Left ventricle myocardium superior (tissue), 1 donor: ENCODE results near the gene DNAH11. TPM values are rescaled to one million over a fixed set of nuclear protein-coding genes. Genes with fewer than 3 reads are reported as not detected.
"Not testable (repeated sequence)": the region's sequence is repeated elsewhere in the genome, so short reads cannot be mapped to it uniquely, and the experiment has no call there.

ENCODE experiments used
- ATAC-seq: fragments of 200-7000 bp; cut with Tn5 transposase; one replicate; pipeline ENCODE4 v1.9.1; 2020; ENCODE audit warnings: mild to moderate bottlenecking, moderate library complexity
- DNase-seq: peaks from one replicate; pipeline ENCODE4 v3.0.0-alpha.2; 2020
- intact Hi-C: fragments of 100-400 bp; cut with micrococcal nuclease; formaldehyde crosslinking; loops from one replicate; pipeline ENCODE4 v1.11.0; 2022
- total RNA-seq: library from RNA; stranded (reverse); fragmentation: NEBNext Ultra II Directional; extraction: Animal tissue kit (Norgen Biotek cat#: 25700); gene quantifications from one replicate; pipeline ENCODE4 v1.2.1, GENCODE V29; 2021
- donor health status: DM: no; HTN: yes; CAD: no; lungs with severe emphysema.

DNAH11 gene
- total RNA-seq, 1 donor from 2014 or later: 0.12 TPM

DNA sequence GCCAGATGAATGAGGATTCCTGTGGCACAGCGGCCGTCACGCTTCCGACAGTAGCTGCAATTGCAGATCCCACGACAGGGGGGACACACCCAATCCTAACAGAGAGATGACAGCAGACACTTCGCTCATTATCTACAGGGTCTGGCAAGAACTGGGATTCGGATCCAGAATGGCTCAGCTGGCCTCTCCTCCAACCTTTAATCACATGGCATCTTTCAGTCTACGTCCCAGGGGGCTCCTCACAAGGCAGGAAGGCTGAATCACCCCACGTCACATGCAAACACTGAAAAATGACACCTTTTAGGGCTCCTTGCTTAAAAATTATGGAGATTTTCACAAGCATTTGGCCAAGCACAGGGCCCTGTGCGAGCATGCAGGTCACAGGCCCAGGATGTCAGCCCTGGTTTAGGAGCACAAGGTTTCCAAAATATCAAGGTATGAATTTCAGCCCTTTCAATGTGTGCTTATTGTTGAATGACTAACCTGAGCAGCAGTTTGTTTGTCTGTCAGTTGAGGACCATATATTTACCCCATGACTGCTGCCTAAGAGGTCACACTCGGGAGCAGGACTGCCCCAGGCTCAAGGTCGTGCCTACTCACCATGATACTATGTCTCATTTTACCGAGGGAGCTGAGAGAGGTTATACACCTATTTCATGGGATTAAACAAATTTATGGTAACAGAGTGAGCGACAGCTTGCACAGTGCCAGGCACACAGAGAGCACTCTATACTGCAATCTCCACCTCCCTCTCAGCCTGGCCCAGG, 360.4 kb downstream of the DNAH11 start:
- DNase-seq (no peak), ATAC-seq (peak; percentile 49)
- intact Hi-C loops: no loop called here

DNA sequence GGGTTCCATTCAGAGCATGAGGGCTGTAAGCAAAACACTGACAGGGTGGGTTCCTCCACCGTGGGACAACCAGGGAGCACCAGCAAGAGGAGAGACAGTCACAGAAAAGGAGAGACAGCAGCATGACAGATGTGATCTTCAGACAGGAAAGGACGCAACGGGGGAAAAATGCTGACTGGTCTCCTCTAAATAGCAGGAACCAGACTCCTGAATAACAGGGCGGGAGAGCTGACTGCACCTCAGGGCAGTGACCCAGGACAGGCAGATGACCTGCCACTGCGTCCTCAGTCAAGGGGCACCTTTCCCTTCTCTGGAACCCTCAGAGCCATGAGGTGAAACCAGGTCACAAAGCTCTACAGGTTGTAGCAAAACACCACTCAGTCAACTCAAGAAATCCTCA, 365.9 kb downstream of the DNAH11 start:
- intact Hi-C loops: no loop called here
- ATAC-seq: peak; percentile 18
- DNase-seq: no peak

DNA sequence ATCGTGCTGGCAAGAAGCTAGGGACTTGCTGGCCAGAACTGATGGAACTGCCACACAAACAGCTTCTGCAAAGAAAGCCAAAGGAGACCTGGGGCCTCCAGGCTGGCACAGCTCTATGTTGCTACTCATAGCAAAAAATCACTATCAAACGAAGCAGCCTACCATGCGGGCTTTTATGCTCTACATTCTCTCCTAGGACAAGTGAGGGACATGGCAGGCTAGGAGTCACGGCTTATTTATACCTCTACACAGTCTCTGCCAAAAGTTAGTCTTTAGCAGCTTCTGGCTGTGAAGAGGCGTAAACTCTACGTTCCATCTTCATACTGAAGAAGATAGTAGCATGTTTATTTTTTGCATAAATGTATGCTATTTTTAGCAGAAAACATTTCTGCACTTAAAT, 367.4 kb downstream of the DNAH11 start:
- intact Hi-C loops: no loop called here

DNA sequence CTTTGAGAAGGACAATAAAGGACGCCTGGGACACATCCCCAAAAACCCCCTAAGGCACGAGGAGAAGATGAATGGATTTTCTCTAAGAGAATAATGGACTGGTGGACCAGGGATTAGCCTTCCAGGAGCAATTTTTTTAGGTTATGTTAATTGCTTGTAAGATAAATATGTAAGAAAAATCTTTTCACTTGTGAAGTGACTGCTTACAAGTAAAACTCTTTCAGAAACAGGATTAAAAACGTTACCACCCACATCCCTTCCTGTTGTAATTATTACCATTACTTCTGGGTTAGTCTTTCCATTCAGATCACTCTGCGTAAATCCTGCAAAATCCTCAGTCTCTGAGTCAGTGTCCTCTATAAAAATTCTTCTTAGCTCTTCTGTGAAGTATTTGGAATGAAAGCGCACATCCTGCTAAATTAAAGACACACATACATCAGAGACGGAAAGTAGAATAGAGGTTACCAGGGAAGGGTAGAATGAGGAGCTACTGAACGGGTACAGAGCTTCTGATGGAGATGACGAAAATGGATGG, 368.6 kb downstream of the DNAH11 start:
- ATAC-seq: no peak
- intact Hi-C loops: no loop called here
- DNase-seq: no peak

More for the DNA sequence above, 367.4 kb downstream of the DNAH11 start:
- ATAC-seq (peak; percentile 86), DNase-seq (peak; percentile 35)

DNA sequence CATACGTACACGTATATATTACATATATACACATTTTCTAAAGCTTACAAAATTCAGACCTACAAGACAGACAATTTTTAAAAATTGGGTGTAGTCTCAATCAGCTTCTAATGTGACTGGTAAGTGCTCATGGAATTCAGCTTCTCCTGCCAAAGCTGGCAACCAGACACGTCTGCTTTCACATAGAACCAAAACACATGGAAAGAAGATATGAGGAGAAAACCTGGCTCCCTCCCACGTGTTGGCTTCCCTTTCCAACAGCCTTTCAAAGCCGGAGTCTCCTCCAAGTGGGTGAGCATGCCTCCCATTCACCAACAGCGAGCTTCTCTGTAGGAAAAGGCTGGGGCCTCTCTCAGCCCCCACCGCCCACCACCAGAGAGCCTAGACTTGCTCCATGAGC, 369.5 kb downstream of the DNAH11 start:
- peak; percentile 72 for DNase-seq
- intact Hi-C loops: no loop called here
- ATAC-seq: peak; percentile 79

DNA sequence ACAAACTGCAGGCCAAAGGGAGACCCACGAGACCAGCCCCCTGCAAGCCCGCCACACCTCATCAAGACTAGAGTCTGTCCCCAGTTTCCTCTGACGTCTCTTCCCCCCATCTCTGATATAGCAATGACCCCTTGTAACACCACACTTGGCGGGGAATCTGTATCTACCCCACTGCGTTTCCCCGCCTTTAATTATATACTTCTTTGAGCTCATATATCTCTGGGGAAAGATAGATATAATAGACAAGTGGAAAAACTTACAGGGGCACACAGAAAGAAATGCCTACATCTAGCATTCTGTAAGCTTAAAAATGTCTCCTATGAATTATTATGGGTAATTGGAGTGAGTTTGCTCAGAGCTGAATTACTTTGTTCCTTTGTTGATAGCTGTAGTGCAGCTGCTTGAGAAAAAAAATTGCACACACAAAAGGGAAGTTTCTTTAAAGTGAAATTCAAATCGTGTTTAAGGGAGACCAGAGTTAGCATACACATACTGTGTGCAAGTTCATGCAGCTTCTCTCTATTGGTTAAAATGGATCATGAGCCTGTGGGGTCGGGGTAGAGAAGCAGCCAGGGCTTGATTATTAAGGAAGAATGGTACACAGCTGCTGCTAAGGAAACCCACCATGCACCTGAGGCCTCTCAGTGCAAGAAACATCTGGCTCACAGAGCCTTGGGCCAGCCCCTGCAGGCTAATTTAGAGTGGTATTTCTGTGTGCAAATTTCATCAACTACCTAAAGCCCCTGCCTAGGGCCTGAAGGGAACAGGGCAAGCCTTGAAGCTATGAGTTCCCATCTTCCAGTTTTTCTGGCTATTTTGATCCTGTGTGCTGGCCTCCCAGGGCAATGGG, 370.3 kb downstream of the DNAH11 start:
- DNase-seq (no peak), ATAC-seq (no peak)
- intact Hi-C loops: no loop called here

DNA sequence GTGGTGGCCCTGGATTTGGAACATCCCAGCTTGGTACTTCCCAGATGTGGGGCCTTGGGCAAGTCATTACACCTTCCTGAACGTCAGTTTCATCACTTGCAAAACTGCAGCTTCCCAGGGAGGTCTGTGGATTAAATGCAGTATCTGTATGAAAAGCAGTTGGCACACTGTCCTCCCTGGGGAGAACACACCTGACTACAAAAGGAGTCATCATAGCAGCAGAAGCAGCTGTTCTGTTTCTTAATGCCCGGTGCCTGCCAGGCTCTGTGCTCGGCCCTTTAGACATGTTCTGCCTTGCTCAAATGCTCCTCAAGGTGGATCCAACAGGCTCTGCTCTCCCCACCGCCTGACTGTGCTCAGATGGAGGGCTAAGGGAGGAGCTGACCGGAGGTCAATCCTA, 371.8 kb downstream of the DNAH11 start:
- intact Hi-C loops: no loop called here
- no peak for DNase-seq
- ATAC-seq: no peak

DNA sequence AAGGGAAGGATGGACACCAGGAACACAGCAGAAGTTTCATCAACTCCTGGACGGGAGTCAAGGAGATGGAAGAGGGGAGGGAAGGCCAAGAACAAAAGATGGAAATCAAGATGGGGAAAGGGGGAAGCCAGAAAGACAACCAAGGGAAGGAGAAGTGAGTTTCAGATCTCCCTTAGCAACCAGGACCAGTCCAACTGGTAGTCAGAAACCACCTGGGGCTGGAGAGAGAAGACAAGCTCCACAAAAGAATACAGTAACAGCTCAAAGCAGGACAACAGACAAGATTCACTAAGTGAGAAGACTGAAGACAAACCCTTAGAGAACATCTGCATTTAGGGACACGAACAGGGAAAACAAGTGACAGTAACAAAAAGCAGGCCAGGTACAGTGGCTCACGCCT, 372.3 kb downstream of the DNAH11 start:
- DNase-seq (no peak), ATAC-seq (no peak)
- intact Hi-C loops: no loop called here

DNA sequence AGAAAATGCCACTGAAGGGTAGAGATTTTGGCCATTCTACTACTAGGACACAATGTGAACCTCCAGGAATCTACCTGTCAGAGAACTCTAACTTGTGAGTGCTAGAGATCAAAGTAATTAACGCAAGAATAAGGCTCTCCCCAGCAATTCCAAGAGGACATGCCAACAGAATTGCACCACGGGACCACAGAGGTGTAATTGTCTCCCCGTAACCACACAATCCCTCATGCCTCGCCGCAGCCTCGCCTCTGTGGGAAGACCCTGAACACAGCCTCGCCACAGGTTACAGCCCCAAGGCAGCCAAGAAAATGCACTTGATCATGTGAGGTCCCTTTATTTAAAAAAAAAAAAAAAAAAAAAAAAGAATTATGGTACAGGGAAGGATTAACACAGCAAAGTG, 373.3 kb downstream of the DNAH11 start:
- DNase-seq (no peak), ATAC-seq (no peak)
- intact Hi-C loops: no loop called here

DNA sequence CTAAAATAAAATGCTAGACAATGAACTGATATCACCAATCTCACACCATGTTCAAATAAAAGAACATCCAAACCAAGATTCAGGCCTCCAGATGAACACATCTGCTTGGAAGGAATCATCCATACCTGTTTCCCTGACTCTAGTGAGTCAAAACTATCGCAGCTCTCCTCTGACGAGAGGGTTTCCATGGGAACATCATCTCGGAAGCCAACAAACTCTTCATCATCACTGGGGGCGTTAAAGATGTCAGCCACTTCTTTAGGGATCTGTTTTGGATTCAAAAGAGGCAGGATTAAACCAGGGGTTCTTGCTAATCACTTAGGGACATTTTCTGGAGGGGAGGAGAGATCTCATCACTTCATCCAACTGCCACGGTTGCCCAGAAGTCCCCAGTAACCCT, 373.8 kb downstream of the DNAH11 start:
- DNase-seq: no peak
- no peak for ATAC-seq
- intact Hi-C loops: no loop called here

DNA sequence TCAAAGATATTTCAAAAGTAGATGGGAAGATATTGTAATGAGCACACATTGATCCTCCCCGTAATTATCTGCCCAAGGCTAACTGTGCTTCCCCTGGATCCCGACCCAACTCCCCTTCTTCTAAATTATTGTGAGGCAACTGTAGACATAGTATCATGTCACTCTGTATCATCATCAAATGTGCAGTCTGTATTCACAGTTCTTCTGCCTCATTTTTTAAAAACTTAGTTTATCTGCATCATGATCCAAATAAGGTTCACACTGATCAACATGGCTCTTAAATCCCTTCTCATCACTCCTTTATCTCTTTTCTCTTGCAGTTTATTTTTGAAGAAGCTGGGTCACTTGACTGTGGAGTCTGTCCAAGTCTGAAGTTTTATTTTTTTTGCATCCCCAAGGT, 375.4 kb downstream of the DNAH11 start:
- no peak for ATAC-seq
- no peak for DNase-seq
- intact Hi-C loops: no loop called here

DNA sequence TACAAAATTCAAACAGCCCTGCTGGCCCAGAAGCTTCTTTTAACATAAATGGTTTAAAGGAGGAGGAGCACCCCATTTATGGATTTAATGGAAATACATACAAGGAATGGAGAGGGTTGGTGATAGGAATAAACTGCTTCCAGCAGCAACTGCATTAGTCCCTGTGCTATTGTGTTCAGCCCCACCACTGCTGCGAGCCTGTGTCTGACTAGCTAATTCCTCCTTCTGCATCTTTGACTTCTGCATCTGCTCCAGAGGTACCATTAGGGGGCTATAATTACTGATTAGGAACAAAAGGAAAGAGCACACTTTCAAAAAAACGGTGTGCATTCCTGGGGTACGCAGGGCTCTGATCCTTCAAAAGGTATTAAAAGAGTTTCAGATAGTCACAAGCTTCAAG, 378.1 kb downstream of the DNAH11 start:
- ATAC-seq (no peak), DNase-seq (no peak)
- intact Hi-C loops: no loop called here

DNA sequence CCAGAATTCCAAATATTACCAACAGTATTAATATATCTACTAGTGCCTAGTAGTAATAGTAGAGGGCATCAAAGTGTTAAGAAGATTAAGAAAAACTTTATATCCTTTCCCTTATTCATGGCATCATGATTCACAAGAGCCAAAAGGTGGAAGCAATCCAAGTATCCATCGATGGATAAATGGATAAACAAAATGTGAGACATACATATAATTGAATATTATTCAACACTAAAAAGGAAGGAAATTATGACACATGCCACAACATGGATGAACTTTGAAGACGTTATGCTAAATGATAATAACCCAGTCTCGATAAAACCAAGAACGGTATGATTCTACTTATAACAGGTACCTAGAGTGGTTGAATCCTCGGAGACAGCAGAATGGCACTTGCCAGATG, 379.8 kb downstream of the DNAH11 start:
- DNase-seq: no peak
- ATAC-seq: no peak
- intact Hi-C loops: no loop called here

DNA sequence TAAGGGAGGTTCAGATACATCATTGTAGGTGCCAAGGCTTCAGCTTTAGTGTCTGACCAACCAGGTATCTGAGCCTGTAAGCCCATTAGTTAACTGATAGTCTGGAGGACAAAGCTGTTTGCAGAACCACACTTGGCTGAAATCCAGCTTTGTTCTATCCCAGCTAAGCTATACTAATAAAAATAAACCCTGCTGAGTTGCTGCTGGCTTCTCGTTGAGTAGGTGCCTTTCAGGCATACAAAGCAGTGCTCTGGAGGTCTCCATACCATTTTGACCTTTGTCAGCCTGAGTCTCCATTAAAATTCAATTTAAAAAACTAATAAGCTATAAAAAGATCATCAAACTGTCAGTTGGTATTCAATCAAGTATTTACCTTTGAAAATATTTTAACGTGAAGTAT, 380.8 kb downstream of the DNAH11 start:
- ATAC-seq: peak; percentile 94
- DNase-seq: no peak
- intact Hi-C loops: no loop called here

DNA sequence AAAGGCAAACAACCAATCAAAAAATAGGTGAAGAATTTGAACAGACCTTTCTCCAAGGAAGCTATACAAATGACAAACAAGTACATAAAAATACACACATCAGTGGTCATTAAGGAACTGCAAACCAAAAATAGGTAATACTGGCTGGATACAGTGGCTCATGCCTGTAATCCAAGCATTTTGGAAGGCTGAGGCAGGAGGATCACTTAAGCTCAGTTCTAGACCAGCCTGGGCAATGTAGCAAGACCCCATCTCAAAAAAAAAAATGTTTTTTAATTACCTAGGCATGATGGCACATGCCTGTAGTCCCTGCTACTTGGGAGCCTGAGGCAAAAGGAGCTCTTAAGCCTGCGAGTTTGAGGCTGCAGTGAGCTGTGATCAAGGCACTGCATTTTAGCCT, 383.6 kb downstream of the DNAH11 start:
- ATAC-seq: no peak
- intact Hi-C loops: no loop called here

DNA sequence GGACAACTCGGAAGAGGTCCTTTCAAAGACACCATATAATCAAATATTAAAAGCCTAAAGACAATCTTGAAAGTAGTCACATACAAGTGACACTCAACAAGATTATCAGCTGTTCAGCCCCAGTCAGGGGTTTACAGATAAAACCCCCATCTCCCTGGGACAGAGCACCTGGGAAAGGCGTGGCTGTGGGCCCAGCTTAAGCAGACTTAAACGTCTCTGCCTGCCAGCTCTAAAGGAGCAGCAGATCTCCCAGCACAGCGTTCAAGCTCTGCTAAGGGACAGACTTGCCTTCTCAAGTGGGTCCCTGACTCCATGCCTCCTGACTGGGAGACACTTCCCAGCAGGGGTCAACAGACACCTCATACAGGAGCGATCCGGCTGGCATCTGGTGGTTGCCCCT, 384.9 kb downstream of the DNAH11 start:
- DNase-seq (no peak), ATAC-seq (no peak)
- intact Hi-C loops: no loop called here

More for the DNA sequence above, 383.6 kb downstream of the DNAH11 start:
- no peak for DNase-seq

DNA sequence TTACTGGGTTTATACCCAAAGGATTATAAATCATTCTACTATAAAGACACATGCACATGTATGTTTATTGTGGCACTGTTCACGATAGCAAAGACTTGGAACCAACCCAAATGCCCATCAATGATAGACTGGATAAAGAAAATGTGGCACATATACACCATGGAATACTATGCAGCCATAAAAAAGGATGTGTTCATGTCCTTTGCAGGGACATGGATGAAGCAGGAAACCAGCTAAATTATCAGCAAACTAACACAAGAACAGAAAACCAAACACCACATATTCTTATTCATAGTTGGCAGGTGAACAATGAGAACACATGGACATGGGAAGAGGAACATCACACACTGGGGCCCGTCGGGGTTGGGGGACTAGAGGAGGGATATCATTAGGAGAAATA, 390.5 kb downstream of the DNAH11 start:
- ATAC-seq: not testable (repeated sequence)

DNA sequence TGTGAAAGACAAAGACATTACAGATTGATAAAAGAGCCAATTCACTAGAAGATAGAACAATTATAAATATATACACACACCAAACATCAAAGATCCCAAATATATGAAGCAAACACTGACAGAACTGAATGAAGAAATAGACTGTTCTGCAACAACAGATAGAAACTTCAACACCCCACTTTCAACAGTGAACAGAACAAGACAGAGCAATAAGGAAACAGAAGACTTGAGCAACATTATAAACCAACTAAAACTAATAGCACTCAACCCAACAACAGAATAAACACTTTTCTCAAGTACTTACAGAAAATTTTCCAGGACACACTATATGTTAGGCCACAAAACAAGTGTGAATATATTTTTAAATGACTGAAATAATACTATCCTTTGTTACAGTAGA, 392.0 kb downstream of the DNAH11 start:
- intact Hi-C loops: no loop called here
- ATAC-seq: no peak
- no peak for DNase-seq

More for the DNA sequence above, 390.5 kb downstream of the DNAH11 start:
- DNase-seq, intact Hi-C loops: not testable (repeated sequence)

DNA sequence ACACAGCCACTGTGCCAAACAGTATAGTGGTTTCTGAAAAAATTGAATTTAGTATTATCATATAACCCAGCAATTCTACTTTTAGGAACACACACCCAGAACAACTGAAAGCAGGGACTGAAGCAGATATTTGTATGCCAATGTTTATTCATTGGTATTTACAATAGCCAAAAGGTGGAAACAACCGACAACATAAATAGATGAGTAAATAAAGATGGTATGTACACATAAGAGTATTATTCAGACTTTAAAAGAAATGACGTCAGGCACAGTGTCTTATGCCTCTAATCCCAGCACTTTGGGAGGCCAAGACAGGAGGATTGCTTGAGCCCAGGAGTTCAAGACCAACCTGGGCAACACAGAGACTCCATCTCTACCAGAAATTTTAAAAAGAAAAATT, 395.6 kb downstream of the DNAH11 start:
- intact Hi-C loops: no loop called here
- no peak for DNase-seq
- no peak for ATAC-seq

DNA sequence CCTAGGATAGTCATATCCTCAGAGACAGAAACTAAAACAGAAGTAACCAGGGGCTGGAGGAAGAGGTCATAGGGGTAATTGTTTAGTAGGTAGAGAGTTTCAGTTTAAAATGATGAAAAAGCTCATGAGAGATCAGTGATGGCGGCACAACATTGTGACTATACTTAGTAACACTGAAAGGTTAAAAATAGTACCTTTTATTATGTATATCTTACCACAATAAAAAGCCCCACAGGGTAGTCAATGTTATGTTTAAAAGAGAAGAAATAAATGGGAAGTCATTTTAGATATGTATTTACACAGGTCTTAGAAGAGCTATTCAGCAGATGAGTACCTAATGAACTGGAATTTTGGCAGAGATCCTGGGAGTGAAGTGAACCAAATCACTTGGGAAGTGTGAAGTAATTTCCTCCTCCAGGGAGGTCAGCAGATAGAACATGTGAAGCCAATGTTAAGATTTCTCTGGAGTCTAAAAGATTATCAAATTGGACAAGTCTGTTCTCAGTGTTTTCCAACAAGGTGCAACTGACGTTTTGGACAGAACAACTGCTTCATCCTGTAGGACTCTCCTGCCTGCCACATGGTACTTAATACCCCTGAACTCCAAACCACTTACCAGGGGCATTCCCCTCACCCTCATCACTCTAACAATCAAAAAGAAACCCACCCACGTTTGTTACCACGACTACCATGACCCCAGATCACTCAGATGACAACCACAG, 396.5 kb downstream of the DNAH11 start:
- intact Hi-C loops: no loop called here
- DNase-seq: no peak
- ATAC-seq: peak; percentile 69
